Measurements from ENCODE around the gene NPPA. TPM values are rescaled to one million over a fixed set of nuclear protein-coding genes. Genes with fewer than 3 reads are reported as not detected.
A peak's percentile ranks its signal among the peaks of the same experiment; 100 is the strongest.

Gene NPPA
- total and polyA plus RNA-seq, 8 donors: 0.48 to 7.2 (median 2.7) TPM; not detected in 3

DNA sequence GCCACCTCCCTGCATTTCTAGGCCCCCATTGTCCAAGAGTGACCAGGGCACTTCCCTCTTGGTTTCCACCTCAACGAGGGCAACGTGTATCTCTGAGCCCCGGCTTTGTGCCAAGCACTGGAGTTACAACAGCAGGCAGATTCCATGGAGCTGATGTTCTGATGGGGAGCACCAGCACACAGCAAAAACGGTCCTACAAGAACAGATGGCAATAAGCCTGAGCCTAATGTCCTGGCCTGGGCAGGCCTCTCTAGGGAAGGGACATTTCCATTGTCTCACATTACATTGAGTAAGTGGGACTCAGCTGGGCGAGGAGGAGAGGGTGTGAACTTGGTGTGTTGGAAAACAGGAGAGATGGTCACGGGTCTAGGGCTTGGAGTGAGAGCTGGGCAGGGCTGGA is 38.3 kb upstream of the NPPA start:
- TF ChIP-seq POLR2A (IDR thresholded peaks at IDR 0.05) (no peak), POLR2AphosphoS5 (IDR thresholded peaks at IDR 0.05) (no peak), EP300 (IDR thresholded peaks at IDR 0.05) (no peak)
- TF ChIP-seq, protein P1, sequence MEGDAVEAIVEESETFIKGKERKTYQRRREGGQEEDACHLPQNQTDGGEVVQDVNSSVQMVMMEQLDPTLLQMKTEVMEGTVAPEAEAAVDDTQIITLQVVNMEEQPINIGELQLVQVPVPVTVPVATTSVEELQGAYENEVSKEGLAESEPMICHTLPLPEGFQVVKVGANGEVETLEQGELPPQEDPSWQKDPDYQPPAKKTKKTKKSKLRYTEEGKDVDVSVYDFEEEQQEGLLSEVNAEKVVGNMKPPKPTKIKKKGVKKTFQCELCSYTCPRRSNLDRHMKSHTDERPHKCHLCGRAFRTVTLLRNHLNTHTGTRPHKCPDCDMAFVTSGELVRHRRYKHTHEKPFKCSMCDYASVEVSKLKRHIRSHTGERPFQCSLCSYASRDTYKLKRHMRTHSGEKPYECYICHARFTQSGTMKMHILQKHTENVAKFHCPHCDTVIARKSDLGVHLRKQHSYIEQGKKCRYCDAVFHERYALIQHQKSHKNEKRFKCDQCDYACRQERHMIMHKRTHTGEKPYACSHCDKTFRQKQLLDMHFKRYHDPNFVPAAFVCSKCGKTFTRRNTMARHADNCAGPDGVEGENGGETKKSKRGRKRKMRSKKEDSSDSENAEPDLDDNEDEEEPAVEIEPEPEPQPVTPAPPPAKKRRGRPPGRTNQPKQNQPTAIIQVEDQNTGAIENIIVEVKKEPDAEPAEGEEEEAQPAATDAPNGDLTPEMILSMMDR (IDR thresholded peaks at IDR 0.05): no peak
- H3K4me1 ChIP-seq: peaks cover 0 to 15% (median 5%) of the 10 kb centered on the region in 4 donors
- intact Hi-C loops (cut with DNase I; ENCODE audit: low total_unique reads): no loop called here
- DNase-seq: no peak
- H3K36me3 ChIP-seq: no peaks in the 10 kb centered on the region
- H3K4me3 ChIP-seq: no peak overlapping the region
- H3K27me3 ChIP-seq: peaks cover 0 to 15% (median 0%) of the 10 kb centered on the region in 3 donors
- H3K27ac ChIP-seq: no peak overlapping the region
- WGBS, 5 donors: 63 to 76% (median 69%) methylated on average over 4 to 6 of the region's 6 CpGs
- H3K9me3 ChIP-seq: no peaks in the 10 kb centered on the region

- WGBS, 5 donors: 29 to 49% (median 43%) methylated on average over 8 to 13 of the region's 13 CpGs
- intact Hi-C loops (cut with DNase I; ENCODE audit: low total_unique reads): no loop called here
- Histone ChIP-seq H3K4me1 (peaks cover 0 to 24% (median 9%) of the 10 kb centered on the region in 4 donors), H3K27me3 (peaks cover 0 to 24% (median 0%) of the 10 kb centered on the region in 3 donors), H3K36me3 (no peaks in the 10 kb centered on the region), H3K4me3 (no peak overlapping the region), H3K27ac (peak overlapping the region in 2 of 5 donors; percentile 27 to 38), H3K9me3 (no peaks in the 10 kb centered on the region)
- DNase-seq: peak; percentile 88 to 93
- TF ChIP-seq POLR2A (IDR thresholded peaks at IDR 0.05) (no peak), POLR2AphosphoS5 (IDR thresholded peaks at IDR 0.05) (peak in 2 of 3 donors; percentile 35 to 71)
These were observed 35.4 kb upstream of the NPPA start for GRCh38 chr1:11882814-11883538.

DNA sequence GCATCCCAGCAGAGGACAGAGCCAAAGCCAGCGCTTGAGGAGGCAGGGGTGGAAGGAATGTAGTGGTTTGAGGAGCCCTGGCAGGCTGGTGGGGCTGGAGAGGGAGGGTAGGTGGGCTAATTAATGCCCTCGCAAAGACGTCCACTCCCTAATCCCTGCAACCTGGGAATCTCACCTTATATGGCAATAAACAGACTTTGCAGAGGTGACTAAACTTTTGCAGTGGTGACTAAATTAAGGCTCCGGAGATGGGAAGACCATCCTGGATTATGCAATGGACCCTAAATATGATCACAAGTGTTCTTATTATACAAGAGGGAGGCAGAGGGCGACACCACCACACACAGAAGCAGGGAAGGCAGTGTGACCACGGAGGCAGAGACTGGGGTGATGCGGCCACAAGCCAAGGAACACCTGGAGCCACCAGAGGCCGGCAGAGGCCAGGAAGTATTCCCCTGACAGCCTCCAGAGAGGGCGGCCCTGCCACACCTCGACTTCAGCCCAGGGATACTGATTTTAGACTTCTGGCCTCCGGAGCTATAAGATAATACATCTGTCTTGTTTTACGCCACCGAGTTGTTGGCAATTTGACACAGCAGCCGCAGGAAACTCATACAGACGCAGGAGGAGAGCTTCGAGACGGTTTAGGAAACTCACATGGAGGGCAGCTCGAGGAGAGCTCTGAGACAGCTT is 34.3 kb upstream of the NPPA start:
- H3K9me3 ChIP-seq: no peaks in the 10 kb centered on the region
- H3K4me1 ChIP-seq: peaks cover 0 to 24% (median 9%) of the 10 kb centered on the region in 4 donors
- intact Hi-C loops (cut with DNase I; ENCODE audit: low total_unique reads): no loop called here
- 81 to 88% (median 83%) methylated on average over 18 of the region's 18 CpGs for WGBS, 5 donors
- H3K27ac ChIP-seq: no peak overlapping the region
- TF ChIP-seq, protein P1 (IDR thresholded peaks at IDR 0.05): no peak
- TF ChIP-seq EP300 (IDR thresholded peaks at IDR 0.05): no peak
- TF ChIP-seq POLR2AphosphoS5 (IDR thresholded peaks at IDR 0.05): no peak
- no peak for TF ChIP-seq POLR2A (IDR thresholded peaks at IDR 0.05)
- no peak overlapping the region for H3K4me3 ChIP-seq
- H3K27me3 ChIP-seq: peaks cover 0 to 32% (median 0%) of the 10 kb centered on the region in 3 donors
- DNase-seq: no peak
- H3K36me3 ChIP-seq: no peaks in the 10 kb centered on the region

- DNase-seq: peak in 1 of 2 donors; percentile 76
- 49 to 62% (median 60%) methylated on average over 10 of the region's 10 CpGs for WGBS, 5 donors
- H3K4me1 ChIP-seq: peaks cover 0 to 24% (median 9%) of the 10 kb centered on the region in 4 donors
- intact Hi-C loops (cut with DNase I; ENCODE audit: low total_unique reads): no loop called here
- H3K27me3 ChIP-seq: peaks cover 0 to 36% (median 6%) of the 10 kb centered on the region in 3 donors
- H3K27ac ChIP-seq: peak overlapping the region in 2 of 5 donors; percentile 4 to 18
- H3K9me3 ChIP-seq: no peaks in the 10 kb centered on the region
- H3K4me3 ChIP-seq: no peak overlapping the region
- peak; percentile 26 for TF ChIP-seq EP300 (IDR thresholded peaks at IDR 0.05)
- TF ChIP-seq POLR2AphosphoS5 (IDR thresholded peaks at IDR 0.05): peak in 1 of 3 donors; percentile 34
- TF ChIP-seq, protein P1 (IDR thresholded peaks at IDR 0.05): no peak
- TF ChIP-seq POLR2A (IDR thresholded peaks at IDR 0.05): no peak
- H3K36me3 ChIP-seq: no peaks in the 10 kb centered on the region
These were observed 33.5 kb upstream of the NPPA start for GRCh38 chr1:11880911-11881748.

Measured in stomach (tissue), 9 donors.